Right atrium auricular region (tissue), 2 donors: Measurements from ENCODE around the gene LIME1. TPM values are rescaled to one million over a fixed set of nuclear protein-coding genes. Genes with fewer than 3 reads are reported as not detected.
A peak's percentile ranks its signal among the peaks of the same experiment; 100 is the strongest.

Source experiments
- DNase-seq: peaks from one replicate; pipeline ENCODE4 v3.0.0-alpha.2; 2019; ENCODE audit warnings: low spot score
- H3K27ac ChIP-seq, 2 donors: fragments of 200-600 bp; sonication (generic); 1 replicate in 1 of 2; 2 replicates in 1 of 2; pipeline ENCODE4 v1.5.1; 2016 to 2019
- H3K27me3 ChIP-seq, 2 donors: fragments of 200-600 bp; sonication (generic); one replicate each; pipeline versions ENCODE4 v1.5.1 to v1.6.0; 2017 to 2019
- H3K36me3 ChIP-seq: fragments of 200-600 bp; sonication (generic); one replicate; pipeline ENCODE4 v1.5.1; 2016
- H3K4me1 ChIP-seq, 2 donors: fragments of 200-600 bp; sonication (generic); one replicate each; pipeline versions ENCODE4 v1.5.1 to v1.6.0; 2017 to 2019
- H3K4me3 ChIP-seq, 2 donors: fragments of 200-600 bp; sonication (generic); 1 replicate in 1 of 2; 2 replicates in 1 of 2; pipeline ENCODE4 v1.5.1; 2017 to 2019; ENCODE audit warnings: mild to moderate bottlenecking in 1 of 2, moderate library complexity in 1 of 2
- H3K9me3 ChIP-seq, 2 donors: fragments of 200-600 bp; sonication (generic); one replicate each; pipeline ENCODE4 v1.5.1; 2019
- total RNA-seq, 2 donors: library from RNA; depleted of rRNA; stranded (reverse); fragments of >200 nt; gene quantifications; one replicate each; pipeline ENCODE4 v1.1.0, GENCODE V29; 2016
- TF ChIP-seq, protein P1 (sequence below), 2 donors: fragments of 200-600 bp; sonication (generic); IDR thresholded peaks; one replicate each; pipeline ENCODE4 v1.5.1; 2019; ENCODE audit warnings: antibody characterized with exemption in 2 of 2

Gene LIME1
- total RNA-seq, 2 donors from 2014 or later = 2.4 to 2.5 TPM

- Histone ChIP-seq H3K9me3 (no peaks in the 10 kb centered on the region), H3K4me1 (peaks cover 0 to 7% of the 10 kb centered on the region in 2 donors), H3K4me3 (no peak overlapping the region), H3K27ac (no peak overlapping the region), H3K27me3 (no peaks in the 10 kb centered on the region), H3K36me3 (peaks cover 21% of the 10 kb centered on the region)
- no peak for DNase-seq
- TF ChIP-seq, protein P1, sequence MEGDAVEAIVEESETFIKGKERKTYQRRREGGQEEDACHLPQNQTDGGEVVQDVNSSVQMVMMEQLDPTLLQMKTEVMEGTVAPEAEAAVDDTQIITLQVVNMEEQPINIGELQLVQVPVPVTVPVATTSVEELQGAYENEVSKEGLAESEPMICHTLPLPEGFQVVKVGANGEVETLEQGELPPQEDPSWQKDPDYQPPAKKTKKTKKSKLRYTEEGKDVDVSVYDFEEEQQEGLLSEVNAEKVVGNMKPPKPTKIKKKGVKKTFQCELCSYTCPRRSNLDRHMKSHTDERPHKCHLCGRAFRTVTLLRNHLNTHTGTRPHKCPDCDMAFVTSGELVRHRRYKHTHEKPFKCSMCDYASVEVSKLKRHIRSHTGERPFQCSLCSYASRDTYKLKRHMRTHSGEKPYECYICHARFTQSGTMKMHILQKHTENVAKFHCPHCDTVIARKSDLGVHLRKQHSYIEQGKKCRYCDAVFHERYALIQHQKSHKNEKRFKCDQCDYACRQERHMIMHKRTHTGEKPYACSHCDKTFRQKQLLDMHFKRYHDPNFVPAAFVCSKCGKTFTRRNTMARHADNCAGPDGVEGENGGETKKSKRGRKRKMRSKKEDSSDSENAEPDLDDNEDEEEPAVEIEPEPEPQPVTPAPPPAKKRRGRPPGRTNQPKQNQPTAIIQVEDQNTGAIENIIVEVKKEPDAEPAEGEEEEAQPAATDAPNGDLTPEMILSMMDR (IDR thresholded peaks at IDR 0.05) = no peak
Observed at GRCh38 chr20:63750807-63751470, 14.5 kb downstream of the LIME1 start.

DNA sequence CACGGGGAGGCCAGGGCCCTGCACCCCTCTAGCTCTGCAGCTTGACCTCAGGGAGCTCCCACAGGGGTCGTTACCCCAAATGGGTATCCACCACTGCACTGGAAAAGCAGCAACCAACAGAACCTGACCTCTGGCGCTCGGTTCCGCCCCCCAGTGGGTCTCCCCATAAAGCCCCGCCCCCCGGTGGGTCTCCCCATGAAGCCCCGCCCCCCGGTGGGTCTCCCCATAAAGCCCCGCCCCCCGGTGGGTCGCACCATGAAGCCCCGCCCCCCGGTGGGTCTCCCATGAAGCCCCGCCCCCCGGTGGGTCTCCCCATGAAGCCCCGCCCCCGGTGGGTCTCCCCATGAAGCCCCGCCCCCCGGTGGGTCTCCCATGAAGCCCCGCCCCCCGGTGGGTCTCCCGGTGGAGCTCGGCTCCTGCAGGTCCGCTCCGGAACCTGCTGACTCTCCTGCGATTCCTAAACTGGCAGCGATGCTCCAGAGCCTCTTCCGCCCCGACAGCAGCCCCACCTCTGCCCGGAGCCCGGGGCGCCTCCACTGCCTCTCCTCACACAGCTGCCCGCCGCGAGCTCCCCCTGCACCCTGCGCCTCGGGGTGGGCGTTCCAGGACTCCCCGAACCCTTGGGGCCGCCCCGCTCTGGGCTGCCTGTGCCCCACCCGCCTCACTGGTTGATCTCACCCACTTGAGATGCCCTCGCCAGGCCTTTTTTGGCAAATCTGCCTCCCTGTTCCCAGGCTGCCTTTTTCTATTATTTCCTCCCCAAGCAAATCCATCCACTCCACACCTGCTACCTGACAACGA lies 15.2 kb downstream of the LIME1 start:
- Histone ChIP-seq H3K4me3 (no peak overlapping the region), H3K9me3 (no peaks in the 10 kb centered on the region), H3K27ac (no peak overlapping the region), H3K36me3 (peaks cover 14% of the 10 kb centered on the region), H3K27me3 (no peaks in the 10 kb centered on the region), H3K4me1 (peaks cover 0 to 7% of the 10 kb centered on the region in 2 donors)
- TF ChIP-seq, protein P1 (IDR thresholded peaks at IDR 0.05) = no peak
- no peak for DNase-seq

DNA sequence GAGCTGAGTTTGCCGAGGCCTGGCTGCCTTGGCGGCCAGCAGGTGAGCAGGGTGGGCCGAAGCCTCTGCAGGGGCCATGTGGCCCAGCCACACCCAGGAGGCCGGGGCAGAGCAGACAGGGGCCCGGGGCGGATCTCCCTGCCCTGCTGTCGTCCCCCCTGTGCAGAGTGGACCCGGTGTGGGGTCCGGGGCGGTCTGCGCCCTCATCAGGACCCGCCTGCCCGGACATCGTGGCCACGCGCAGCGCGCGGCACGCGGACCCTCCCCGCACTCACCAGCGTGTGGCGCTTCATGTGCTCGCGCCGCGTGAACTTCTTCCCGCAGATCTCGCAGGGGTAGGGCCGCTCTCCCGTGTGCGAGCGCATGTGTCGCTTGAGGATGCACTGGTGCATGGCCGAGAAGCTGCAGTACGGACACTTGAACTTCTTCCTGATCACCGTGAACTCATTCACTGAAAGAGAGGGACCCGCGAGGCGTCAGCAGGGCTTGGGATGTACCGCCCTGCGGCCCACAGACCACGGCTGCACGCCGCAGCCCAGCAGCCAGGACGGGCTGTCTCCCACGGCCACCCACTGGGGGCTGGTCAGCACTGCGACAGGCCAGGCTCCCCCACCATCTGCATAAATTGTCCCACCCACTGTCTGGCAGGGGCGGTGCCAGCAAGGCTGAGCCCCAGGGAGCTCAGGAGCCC lies 16.1 kb downstream of the LIME1 start:
- no peaks in the 10 kb centered on the region for H3K27me3 ChIP-seq
- H3K9me3 ChIP-seq = no peaks in the 10 kb centered on the region
- H3K4me3 ChIP-seq = no peak overlapping the region
- peaks cover 0 to 7% of the 10 kb centered on the region in 2 donors for H3K4me1 ChIP-seq
- no peak overlapping the region for H3K27ac ChIP-seq
- TF ChIP-seq, protein P1 (IDR thresholded peaks at IDR 0.05) = no peak
- DNase-seq = no peak
- peaks cover 11% of the 10 kb centered on the region for H3K36me3 ChIP-seq

DNA sequence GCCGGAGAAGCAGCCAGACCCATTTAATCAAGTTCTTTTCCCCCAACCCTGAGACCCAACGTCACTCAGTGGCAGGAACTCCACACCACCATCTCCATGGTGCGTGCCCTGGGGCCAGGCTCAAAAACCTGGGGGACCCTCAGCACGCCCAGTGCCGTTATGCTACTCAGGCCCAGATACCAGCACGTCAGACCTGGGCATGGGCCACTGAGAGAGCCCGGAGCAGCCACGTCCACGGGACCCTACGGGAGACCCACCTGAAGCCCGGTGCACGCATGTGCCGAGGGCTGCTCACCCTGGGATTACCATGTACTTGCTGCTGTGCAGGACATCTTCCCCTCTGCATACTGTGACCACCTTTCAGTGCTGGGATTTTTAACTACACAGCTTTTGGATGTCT lies 16.9 kb downstream of the LIME1 start:
- H3K36me3 ChIP-seq = peaks cover 11% of the 10 kb centered on the region
- H3K27me3 ChIP-seq = no peaks in the 10 kb centered on the region
- H3K9me3 ChIP-seq = no peaks in the 10 kb centered on the region
- no peak overlapping the region for H3K4me3 ChIP-seq
- peak overlapping the region in 1 of 2 donors; percentile 32 for H3K27ac ChIP-seq
- TF ChIP-seq, protein P1 (IDR thresholded peaks at IDR 0.05) = no peak
- peaks cover 0 to 7% of the 10 kb centered on the region in 2 donors for H3K4me1 ChIP-seq
- DNase-seq = no peak

DNA sequence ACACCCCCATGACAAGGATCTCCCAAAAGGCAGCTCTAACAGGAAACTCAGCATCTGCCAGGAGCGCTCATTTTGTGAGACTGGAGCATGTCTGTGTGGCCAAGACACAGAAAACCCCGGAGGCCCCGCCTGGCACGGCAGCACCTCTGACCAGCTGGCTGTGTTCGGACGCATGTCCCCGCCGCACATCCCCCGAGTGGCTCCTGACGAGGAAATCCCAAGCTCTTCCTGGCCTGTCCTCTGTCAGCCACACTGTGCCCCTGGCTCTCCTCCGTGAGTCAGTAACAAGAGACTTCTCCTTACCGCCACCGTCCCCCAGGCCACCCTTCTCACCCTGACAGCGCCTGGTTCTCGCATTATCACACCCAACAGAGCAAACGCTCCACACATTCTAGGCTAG lies 17.5 kb downstream of the LIME1 start:
- TF ChIP-seq, protein P1 (IDR thresholded peaks at IDR 0.05) = no peak
- H3K36me3 ChIP-seq = peaks cover 11% of the 10 kb centered on the region
- peaks cover 0 to 7% of the 10 kb centered on the region in 2 donors for H3K4me1 ChIP-seq
- no peaks in the 10 kb centered on the region for H3K9me3 ChIP-seq
- H3K27me3 ChIP-seq = no peaks in the 10 kb centered on the region
- DNase-seq = no peak
- H3K27ac ChIP-seq = peak overlapping the region in 1 of 2 donors; percentile 32
- no peak overlapping the region for H3K4me3 ChIP-seq
